HG02610 (cell line): ENCODE data around the gene CAMTA1.
"Not testable (repeated sequence)": the region's sequence is repeated elsewhere in the genome, so short reads cannot be mapped to it uniquely, and the experiment has no call there.

ENCODE experiments used
- ATAC-seq: cut with Tn5 transposase; IDR thresholded peaks from one replicate; pipeline ENCODE4 v1.9.1; 2021; ENCODE audit warnings: mild to moderate bottlenecking, moderate library complexity; ENCODE audit not compliant: unreplicated experiment

CAMTA1 gene

GRCh38 chr1:6835139-6835538, 49.9 kb downstream of the CAMTA1 start:
- no peak for ATAC-seq

DNA sequence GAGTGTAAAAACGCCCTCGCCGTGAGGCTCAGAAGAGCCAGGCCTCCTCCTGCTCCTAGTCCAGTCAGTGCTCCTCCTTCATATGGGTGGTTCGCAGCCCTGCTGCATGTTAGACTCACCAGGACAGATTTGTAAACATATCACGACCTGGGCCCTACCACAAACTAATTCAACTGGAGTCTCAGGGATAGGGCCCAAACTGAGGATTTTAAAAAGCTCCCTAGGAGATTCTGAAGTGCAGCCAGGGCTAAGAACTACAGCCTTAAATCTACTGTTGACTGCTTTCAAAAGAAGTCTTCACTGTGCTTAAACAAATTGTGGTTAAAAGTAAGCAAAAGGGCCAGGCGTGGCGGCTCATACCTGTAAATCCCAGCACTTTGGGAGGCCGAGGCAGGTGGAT, 57.0 kb downstream of the CAMTA1 start:
- ATAC-seq: no peak

- ATAC-seq: not testable (repeated sequence)
Measured at GRCh38 chr1:6845786-6846185, 60.5 kb downstream of the CAMTA1 start.

DNA sequence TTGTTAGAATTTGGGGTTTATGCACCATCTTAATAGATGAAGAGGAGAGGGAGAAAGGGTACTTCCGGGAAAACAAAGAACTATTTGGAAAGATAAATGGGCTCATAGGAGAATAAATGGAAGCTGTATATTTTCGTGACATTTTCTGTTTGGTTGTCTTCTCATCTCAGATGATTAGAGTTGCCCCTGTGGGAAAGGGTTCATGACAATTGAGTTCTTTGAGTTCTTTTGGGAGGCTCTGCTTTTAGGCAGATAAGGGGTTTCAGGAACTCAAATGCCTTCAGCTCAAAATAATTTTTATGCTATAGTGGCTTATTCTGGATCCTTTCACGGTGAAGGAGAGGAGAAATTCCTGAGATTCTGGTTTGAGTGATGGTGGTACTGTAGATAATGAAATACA, 63.6 kb downstream of the CAMTA1 start:
- ATAC-seq: no peak

DNA sequence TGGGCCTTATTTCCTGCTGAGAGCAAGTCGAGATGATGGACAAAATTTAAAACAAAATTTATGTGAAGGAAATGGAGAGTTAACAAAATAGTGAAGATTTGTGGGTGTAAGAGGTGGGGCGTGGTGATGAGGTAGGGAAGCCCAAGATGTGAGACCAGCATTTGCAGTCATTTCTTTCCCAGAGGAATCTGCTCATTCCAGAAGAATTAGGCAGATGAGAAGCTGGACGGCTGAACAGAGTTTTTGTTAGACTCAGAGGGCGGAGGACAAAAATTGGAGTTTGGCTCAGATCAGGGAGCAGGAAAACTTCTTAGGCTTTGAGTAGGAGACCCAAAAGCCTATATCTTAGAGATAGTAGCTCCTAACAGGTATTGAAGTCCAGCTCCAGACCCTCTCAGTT, 65.3 kb downstream of the CAMTA1 start:
- ATAC-seq: no peak

- ATAC-seq: no peak
Measured at GRCh38 chr1:6852136-6852890, 67.1 kb downstream of the CAMTA1 start.

DNA sequence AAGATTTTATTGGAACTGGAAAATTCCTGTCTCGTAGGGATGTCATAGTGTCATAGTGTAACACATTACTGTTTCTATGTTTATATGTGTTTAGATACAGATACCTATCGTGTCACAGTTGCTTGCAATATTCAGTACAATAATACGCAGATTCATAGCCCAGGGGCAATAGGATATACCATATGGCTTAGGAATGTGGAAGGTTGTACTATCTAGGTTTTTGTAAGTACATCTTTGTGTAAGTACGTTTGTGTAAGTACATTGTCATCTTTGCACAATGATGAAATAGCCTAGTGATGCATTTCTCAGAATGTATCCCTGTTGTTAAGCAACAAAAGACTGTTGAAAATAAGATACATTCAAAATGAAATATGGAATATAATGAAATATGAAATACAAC, 68.9 kb downstream of the CAMTA1 start:
- ATAC-seq: no peak

GRCh38 chr1:6857831-6858230, 72.6 kb downstream of the CAMTA1 start:
- no peak for ATAC-seq

DNA sequence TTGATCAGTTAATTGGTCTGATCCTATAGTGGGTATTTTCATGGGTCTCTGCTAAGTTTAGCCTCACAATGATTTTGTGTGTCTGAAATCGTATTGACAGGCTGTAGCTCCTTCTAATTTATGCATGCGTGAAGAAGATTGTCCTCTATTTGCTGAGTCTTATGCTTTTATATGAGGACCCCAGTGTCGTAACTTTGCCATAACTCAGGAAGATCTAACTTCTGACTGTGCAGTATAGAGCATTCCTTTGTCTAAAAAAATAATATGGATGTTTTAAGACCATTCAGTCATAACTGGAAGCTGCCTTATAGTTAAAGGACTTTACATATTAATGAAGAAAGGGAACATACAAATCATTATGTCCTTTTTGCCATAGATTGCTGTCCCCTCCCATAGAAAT, 73.3 kb downstream of the CAMTA1 start:
- no peak for ATAC-seq

DNA sequence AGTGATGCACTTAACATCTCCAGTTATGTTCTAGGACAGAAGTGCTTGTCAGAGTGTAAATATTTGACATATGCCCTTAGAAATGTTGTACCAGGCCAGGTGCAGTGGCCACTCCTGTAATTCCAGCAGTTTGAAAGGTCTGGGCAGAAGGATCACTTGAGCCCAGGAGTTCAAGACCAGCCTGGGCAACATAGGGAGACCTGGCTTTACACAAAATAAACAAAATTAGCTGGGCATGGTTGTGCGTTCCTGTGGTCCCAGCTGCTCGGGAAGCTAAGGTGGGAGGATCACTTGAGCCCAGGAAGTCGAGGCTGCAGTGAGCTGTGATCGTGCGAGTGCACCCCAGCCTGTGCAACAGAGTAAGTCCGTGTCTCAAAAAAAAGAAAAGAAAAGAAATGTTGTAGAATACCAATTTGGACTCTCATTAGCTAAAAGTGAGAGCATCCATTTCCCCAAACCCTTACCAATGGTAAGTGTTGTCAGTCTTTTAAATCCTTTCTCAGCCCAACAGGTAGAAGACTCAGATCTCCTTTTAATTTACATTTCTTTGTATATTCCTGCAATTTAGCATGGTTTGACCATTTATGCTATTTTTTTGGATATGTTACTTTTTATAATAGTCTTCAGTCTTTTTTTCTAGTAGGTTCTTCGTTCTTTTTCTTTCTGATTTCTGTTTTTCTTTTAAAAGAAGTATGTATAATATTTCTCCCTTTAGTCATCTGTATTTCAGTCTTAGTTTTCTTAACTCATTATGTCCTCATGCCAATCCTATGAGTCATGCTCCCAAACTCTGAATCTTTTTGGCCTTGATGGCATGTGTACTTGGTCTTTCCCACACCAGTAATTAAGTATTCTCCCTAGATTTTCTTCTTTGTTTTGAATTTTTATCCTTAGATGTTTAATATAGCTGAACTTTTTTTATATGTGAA, 74.4 kb downstream of the CAMTA1 start:
- ATAC-seq: no peak

GRCh38 chr1:6860401-6860800, 75.1 kb downstream of the CAMTA1 start:
- ATAC-seq: no peak

DNA sequence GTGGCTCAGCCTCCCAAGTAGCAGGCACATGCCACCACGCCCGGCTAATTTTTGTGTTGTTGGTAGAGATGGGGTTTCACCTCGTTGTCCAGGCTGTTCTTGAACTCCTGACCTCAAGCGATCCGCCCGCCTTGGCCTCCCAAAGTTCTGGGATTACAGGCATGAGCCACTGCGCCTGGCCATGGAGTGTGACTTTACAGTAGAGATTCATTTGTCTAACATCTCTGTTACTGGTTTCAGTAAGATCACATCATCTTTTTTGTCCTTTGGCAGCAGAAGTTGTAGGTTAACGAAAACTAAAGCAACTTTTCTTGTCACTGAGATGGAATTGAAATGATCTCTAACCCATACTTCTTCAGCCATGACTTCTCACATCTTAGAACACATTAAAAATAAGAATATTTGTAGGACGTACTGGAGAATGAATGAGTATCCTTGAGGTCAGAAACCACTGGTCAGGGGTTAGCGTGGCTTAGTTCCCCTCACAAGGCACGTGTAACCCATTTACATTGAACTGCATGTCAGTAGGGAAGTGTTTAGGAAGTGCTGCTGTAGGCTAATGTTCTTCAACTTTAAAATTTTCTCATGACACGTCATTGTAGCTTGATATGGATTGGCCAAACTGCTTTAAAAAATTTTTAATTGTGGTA, 75.9 kb downstream of the CAMTA1 start:
- ATAC-seq: peak; percentile 14

- no peak for ATAC-seq
Measured at GRCh38 chr1:6862906-6863305, 77.7 kb downstream of the CAMTA1 start.

DNA sequence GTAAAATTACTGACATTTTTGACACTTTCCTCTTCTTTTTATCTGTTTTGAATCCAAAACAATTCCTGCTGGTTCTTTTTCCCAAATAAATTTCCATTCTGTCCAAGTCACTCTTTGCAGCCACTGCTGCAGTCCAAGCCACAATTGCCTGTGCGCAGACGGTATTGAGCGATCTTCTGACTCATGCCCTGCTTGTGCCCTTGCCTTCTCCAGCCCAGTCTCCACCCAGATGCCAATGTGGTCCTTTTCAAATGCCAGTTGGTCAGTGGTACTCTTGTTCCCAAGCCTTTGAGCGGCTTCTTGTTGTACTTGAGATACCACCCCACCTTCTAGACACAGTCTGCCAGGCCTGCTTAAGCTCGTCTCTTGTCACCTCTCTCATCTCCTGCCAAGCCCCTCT, 78.9 kb downstream of the CAMTA1 start:
- no peak for ATAC-seq

DNA sequence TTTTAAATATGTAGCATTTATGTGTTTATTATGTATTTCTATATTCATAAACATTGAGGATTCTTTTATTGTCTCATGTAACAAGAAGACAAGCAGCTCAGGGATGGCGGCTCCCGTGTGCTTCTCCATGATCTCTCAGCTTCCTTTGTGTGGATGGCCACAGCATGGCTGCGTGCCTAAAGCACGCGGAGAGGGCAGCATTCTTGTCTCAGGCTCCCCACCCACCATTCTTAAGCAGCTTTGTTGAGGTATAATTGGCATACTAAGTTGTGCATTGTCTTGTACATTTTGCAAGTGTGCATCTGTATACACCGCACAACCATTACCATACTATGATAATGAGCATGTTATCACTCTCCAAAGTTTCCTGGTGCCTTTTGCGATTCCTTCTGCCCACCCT, 81.6 kb downstream of the CAMTA1 start:
- no peak for ATAC-seq

DNA sequence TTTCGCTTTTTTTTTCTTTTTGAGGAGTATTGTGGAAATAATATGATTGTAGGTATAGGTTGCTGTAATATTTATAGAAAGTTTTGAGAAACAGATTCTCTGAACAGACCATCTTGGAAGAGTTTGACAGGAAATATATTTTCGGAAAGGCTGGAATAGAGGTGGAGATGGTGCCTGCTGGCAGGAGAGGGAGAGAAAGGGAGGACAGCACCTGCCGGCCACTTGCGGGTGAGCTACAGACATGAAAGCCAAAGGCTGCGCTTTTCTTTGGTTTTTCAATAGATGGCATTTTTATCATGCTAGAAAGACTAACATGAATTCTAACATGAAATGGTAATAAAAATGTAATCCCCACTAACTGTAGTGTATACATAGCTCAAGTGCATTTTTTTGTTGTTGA, 82.1 kb downstream of the CAMTA1 start:
- ATAC-seq: no peak

GRCh38 chr1:6867729-6868659, 82.7 kb downstream of the CAMTA1 start:
- no peak for ATAC-seq

GRCh38 chr1:6868660-6869380, 83.6 kb downstream of the CAMTA1 start:
- no peak for ATAC-seq

- no peak for ATAC-seq
Measured at GRCh38 chr1:6869545-6869944, 84.3 kb downstream of the CAMTA1 start.

- no peak for ATAC-seq
Measured at GRCh38 chr1:6870086-6870485, 84.8 kb downstream of the CAMTA1 start.
